ENCODE measurements around the gene DTNB.

Gene DTNB

DNA sequence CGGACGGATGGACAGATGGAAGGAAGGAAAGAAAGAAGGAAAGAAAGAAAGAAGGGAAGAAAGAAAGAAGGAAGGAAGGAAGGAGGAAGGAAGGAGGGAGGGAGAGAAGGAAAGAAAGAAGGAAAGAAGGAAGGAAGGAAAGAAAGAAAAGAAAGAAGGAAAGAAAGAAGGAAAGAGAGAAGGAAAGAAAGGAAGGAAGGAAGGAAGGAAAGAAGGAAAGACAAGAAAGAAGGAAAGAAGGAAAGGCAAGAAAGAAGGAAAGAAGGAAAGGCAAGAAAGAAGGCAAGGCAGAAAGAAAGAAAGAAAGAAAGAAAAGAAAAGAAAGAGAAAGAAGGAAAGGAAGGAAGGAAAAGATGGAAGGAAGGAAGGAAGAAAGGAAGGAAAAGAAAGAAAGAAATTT, 169.1 kb downstream of the DTNB start:
- Histone ChIP-seq H3K27ac (no peak overlapping the region), H3K36me3 (no peaks in the 10 kb centered on the region), H3K27me3 (no peaks in the 10 kb centered on the region), H3K4me3 (ENCODE audit: low read depth in 1 of 2, low read length in 1 of 2) (no peak overlapping the region), H3K4me1 (ENCODE audit: control insufficient read depth in 1 of 2, insufficient read depth in 1 of 2, low read depth in 1 of 2, low read length in 1 of 2) (no peaks in the 10 kb centered on the region), H3K9me3 (no peaks in the 10 kb centered on the region)
- TF ChIP-seq CTCF (IDR thresholded peaks at IDR 0.05), result no peak

DNA sequence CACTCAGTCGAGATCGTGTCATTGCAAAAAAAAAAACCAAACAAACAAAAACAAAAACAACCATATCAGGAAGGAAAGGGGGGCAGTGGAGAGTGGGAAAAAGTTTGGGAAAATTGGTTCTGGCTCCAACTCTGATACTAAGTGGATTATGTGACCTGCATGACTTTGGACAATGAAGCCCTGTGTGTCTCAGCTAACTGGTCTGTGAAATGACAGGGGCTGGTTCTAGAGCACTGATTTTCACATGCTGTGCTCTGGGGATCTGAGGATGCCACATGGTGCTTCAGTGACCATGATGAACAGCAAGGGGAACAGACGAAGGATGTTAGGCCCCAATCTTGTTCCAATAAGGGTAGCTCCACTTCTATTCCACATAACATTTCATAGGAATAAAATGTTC, 174.2 kb downstream of the DTNB start:
- no peak for TF ChIP-seq CTCF (IDR thresholded peaks at IDR 0.05)
- no peaks in the 10 kb centered on the region for H3K4me1 ChIP-seq (ENCODE audit: control insufficient read depth in 1 of 2, insufficient read depth in 1 of 2, low read depth in 1 of 2, low read length in 1 of 2)
- no peaks in the 10 kb centered on the region for H3K36me3 ChIP-seq
- no peaks in the 10 kb centered on the region for H3K9me3 ChIP-seq
- H3K4me3 ChIP-seq (ENCODE audit: low read depth in 1 of 2, low read length in 1 of 2), result no peak overlapping the region
- H3K27me3 ChIP-seq, result no peaks in the 10 kb centered on the region
- no peak overlapping the region for H3K27ac ChIP-seq

DNA sequence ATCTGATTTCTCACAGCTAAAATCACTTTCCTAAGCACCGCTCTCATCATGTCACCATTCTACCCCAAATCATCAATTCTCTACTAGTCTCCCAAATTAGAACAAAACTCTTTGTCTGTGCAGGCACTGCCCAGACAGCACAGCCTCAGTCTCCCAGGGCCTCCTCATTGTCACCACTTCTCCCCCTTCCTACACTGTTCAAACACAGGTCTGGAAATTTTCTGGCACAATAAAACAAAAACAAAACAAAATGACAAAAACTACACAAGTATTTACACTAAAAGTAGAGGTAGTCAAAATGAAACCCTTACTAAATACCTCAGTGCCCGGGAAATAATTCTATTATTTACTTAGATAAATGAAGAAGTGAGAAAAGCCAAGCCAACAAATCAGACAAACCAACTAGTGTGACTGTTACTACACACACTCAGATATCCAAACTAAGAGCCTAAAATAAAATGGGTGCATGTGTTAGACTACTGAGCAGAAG, 175.4 kb downstream of the DTNB start:
- Histone ChIP-seq H3K27ac (no peak overlapping the region), H3K4me1 (ENCODE audit: control insufficient read depth in 1 of 2, insufficient read depth in 1 of 2, low read depth in 1 of 2, low read length in 1 of 2) (no peaks in the 10 kb centered on the region), H3K36me3 (no peaks in the 10 kb centered on the region), H3K9me3 (no peaks in the 10 kb centered on the region), H3K4me3 (ENCODE audit: low read depth in 1 of 2, low read length in 1 of 2) (no peak overlapping the region), H3K27me3 (no peaks in the 10 kb centered on the region)
- no peak for TF ChIP-seq CTCF (IDR thresholded peaks at IDR 0.05)

DNA sequence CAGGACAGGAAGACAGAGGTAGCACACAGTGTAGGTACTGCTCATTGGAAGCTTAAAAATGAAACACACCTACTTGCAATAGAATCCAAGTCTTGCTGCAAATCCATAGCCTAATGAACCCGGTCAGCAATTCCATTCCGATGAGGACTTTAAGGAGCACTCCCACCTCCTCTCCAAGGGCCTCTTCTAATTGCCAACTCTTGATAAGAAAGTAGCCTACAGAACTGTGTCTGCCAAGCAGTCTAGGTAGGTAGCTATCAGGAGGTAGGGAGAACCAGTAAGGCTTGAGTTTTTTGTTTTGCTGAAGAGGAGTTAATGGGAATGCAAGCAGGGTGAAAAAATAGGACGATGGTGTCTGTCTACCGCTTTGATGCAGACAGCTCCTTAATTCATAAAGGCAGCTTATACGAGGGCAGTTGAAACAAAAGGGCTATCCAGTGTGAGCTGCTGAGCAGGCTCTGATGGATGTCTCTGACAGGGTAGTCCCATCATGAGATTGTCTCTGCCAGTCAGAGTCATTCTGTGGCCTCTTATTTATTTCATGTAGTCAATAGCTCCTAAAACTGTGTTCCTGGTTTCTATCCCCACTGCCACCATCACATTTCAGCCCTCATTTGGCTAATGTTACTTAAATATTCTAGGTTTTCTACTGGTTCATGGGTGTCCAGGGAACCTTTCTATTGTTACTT, 176.0 kb downstream of the DTNB start:
- Histone ChIP-seq H3K4me3 (ENCODE audit: low read depth in 1 of 2, low read length in 1 of 2) (no peak overlapping the region), H3K27me3 (no peaks in the 10 kb centered on the region), H3K9me3 (no peaks in the 10 kb centered on the region), H3K36me3 (no peaks in the 10 kb centered on the region), H3K4me1 (ENCODE audit: control insufficient read depth in 1 of 2, insufficient read depth in 1 of 2, low read depth in 1 of 2, low read length in 1 of 2) (no peaks in the 10 kb centered on the region), H3K27ac (no peak overlapping the region)
- no peak for TF ChIP-seq CTCF (IDR thresholded peaks at IDR 0.05)

GRCh38 chr2:25494616-25495015, 178.8 kb downstream of the DTNB start:
- H3K4me1 ChIP-seq (ENCODE audit: control insufficient read depth in 1 of 2, insufficient read depth in 1 of 2, low read depth in 1 of 2, low read length in 1 of 2), result no peaks in the 10 kb centered on the region
- H3K27ac ChIP-seq, result no peak overlapping the region
- H3K36me3 ChIP-seq, result no peaks in the 10 kb centered on the region
- H3K9me3 ChIP-seq, result no peaks in the 10 kb centered on the region
- H3K4me3 ChIP-seq (ENCODE audit: low read depth in 1 of 2, low read length in 1 of 2), result no peak overlapping the region
- TF ChIP-seq CTCF (IDR thresholded peaks at IDR 0.05), result no peak
- no peaks in the 10 kb centered on the region for H3K27me3 ChIP-seq

Data from neutrophil (primary cell).